ENCODE measurements around the gene CHAD. TPM values are rescaled to one million over a fixed set of nuclear protein-coding genes. Genes with fewer than 3 reads are reported as not detected.
"Not testable (repeated sequence)": the region's sequence is repeated elsewhere in the genome, so short reads cannot be mapped to it uniquely, and the experiment has no call there.

Gene CHAD
- polyA plus RNA-seq, 10 donors, result 2.1 to 9.2 (median 5.1) TPM

DNA sequence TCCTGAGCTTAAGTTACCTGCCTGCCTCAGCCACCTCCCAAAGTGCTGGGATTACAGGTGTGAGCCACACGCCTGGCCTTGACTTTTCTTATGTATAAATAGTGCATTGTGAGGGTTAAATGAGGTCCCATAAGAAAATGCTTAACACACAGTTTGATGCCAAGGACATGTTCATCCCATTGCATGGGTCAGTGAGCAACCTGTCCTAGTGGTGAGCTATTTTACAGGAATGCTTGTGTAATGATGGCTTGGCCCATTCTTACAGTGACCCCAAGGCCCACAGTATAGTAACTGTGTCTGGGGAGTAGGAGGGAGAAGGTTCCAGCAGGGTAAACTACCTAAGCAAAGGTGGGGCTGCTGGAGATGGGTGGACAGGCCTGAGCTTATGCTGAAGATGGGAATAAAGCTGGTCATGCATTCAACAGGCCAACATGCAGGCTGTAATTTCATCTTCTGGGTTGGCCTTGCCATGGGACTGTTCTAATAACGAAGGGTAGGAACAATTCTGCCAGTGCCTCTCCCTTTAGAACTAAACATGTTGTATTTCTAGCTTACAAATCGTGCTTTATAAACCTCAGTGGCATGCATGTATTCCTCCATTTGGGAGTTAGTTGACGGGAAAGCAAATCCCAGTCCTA, 36.4 kb downstream of the CHAD start:
- DNase-seq, result no peak

DNA sequence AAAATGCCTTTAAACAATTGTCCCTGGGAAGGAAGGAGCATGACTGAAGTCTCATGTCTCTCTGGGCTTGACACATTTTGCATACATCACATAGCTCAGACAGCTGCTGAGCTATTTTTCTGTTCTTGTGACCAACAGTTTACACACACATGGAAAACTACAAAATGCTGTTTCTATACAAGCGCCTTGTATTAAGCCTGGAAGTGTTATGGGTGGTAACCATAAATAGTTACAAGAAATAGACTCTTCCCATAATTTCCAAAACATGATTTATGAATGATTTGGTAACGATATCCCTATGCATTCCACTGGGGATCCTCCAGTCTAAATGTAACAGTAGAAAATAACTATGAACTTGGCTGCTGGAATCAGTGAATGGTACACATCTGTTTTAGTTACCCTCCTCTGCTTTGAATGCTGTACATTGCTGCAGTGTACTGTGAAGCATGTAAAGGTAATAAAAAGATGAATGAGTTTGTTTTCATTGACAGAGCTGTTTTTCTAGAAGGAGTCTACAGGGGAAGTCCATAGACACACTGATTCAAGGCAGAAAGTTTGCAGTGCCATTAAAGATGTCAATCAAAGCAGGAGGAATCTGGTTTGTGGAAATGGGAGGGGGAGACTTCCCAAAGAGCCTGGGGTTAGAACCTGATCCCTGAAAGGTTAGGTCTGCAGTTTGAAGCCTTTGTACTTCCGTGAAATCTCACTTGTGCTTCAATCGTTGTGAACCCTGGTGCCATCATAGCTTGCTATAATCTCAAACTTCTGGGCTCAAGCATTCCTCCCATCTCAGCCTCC, 37.7 kb downstream of the CHAD start:
- DNase-seq, result peak in 2 of 3 donors; percentile 28 to 63

DNA sequence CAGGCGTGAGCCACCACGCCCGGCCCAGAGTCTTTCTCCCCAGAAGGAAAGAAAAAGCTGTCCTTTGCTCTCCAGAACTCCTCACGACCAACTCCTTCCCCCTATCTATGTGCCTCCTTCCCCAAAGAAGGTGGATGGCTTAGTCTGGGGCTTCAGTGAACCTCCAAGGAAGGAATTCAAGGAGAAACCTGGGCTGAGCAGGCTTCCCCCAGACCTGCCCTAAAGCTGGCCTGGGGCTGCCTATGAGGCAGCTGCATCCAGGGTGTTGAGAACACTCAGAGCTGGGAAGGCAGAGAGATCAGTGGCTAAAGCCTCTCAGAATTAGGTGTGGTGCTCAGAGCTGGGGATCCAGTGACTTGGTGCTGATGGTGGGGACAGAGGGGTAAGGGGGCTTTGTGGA, 38.9 kb downstream of the CHAD start:
- no peak for DNase-seq

DNA sequence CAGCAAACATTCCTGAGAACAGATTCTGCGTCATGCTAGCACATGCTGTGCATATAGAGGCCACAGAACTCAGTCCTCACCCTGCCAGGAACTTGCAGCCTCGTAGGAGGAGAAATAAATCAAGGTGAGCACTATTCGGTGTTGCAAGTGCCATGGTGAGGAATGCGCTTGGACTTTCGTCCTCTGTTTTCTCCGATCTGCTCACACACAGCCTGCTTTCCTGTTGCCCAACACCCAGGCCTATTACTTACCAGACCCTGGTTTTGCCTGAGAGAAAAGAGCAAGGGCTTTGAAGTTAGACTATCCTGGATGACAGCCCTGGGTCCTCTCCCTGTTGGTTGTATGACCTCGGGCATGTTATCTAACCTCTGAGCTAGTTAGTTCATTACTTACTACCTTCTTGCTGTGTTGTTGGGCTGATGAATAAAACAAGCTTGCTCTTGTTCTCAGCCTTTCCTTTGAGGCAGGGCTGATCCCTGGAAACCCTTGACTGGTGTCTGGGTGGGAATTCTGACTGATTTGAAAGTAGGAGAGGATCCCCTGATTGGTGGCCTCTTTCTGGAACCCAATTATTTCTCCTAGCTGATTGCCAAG, 39.8 kb downstream of the CHAD start:
- DNase-seq, result no peak

DNA sequence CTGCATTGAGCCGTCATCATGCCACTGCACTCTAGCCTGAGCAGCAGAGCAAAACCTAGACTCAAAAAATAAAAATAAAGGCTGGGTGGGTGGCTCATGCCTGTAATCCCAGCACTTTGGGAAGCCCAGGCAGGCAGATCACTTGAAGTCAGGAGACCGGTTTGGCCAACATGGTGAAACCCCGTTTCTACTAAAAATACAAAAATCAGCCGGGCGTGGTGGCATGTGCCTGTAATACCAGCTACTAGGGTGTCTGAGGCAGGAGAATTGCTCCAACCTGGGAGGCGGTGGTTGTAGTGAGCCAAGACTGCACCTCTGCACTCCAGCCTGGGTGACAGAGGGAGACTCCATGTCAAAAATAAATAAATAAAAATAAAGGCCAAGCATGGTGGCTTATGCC, 40.6 kb downstream of the CHAD start:
- not testable (repeated sequence) for DNase-seq

DNA sequence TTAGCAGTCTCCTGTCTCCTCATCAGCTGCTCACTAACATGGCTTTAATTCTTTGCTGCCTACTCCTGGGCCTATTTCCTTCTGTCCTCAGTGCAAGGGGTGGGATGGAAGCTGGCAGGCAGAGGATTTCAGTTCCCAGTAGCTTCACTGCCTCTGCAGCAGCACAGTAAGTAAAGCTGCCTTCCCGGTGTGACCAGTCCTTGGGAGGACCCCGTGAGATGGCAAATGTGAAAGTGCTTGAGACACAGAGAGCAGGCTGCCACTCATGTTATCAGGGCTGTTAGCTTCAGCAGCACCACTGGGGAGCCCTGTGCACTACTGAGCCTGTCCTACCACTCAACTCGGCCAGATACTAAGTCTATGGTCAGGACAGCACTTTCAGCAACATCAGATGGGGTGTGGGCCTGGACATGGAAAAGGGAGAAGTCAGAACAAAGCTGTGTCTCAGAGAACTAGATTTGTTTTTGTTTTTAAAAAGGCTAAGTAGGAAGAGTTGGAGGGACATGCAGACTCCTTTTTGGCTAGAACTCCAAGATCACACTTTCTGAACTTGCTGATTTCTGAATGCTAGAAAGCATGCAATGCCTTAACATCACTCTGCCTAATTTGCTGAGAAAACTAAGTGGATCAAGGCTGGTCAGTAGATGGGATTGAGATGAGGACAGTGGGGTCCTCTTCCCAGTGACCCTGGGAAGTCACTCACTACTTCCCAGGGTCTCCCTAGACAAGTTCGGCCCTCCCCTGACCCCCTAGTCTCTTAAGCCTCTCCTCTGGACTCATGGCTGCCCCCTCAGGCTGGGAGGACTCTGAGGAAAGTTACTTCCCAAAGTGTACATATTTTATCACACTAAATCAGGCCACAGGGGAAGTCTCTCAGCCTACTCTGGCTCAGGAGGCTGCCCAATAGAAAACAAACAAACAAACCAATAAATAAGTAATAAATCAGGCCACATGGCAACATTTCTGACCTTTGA, 41.6 kb downstream of the CHAD start:
- DNase-seq, result peak in 2 of 3 donors; percentile 22 to 70

DNA sequence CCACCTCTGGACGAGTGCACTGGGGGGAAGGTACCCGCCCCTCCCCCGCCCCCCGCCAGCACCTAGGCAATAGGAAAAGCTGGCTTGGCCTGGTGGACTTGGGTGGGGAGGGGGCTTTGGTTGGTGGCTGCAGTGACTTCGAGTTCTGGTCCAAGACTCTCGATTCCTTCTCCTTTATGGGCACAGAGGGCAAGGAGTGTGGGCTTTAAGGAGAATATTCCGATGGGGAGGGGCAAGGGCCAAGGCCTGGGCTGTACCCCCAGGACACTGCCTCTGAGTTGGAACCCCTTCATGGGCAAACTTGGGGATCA, 42.3 kb downstream of the CHAD start:
- DNase-seq, result no peak

DNA sequence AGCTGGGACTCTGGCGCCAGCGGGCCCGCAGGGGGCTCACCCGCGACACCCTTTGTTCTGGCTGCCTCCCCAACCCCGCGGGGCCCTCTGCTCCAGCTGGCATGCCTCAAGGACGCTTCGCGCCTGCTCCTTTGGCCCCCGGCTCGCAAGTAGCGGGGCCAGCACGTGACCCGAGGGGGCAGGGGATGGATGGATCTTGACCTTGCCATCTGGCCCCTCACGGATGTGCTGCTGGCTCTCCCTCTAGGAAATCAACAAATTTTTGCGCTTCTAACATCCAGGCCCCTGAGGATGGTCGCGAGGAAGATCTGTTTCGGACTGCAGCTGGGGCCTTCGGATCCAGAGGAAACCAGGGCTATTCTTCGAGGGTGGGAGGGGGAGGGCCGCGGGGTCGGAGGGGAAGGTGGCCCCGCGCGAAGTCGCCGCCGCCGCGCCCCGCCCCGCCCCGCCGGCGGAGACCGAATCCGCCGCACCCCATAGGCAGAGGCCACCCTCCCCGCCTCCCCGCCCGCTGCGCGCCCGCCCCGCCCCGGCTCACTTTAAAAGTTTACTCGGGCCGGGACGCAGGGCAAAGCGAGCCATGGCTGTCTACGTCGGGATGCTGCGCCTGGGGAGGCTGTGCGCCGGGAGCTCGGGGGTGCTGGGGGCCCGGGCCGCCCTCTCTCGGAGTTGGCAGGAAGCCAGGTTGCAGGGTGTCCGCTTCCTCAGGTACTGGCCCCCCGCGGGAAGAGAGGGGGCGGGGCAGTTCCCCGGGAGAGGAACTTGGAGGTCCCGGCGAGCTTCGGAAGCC, 42.8 kb downstream of the CHAD start, which contains the start of gene ACSF2:
Gene ACSF2 (plus strand): TSS at position 537 of the 790 bp plus-strand sequence. CDS start 44 bp downstream, at position 581.
- peak in 2 of 3 donors; percentile 49 to 82 for DNase-seq

DNA sequence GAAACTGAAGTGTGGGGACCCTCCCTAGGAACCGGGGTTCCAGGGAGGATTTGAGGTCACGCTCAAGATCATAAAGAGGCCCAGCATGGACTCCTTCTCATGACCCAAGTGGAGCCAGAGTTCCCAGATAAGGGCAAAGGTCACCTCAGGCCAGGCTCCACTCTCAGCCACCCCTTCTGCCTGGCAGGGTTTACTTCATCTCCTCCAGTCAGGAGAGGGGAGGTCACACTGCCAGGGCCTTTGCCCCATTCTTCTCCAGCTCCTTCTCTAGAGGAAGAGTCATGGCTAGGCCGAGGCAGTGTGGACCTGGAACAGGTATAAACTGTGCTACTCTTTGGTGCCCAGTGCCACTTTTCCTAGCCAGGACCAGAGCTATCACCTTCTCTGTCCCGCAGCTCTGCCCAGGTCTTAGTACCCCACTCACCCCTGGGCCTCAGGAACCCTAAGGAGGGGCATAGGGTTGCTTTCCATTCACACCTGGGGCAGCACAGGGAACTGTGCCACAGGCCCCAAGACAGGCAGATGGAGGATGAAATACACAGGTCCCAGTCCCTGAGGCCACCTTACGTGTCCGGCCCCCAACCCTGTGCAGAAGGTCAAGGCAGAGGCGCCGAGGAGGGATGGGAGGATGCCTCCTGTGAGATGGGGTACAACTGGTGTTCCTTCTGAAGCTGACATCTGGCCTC, 43.5 kb downstream of the CHAD start:
- no peak for DNase-seq

DNA sequence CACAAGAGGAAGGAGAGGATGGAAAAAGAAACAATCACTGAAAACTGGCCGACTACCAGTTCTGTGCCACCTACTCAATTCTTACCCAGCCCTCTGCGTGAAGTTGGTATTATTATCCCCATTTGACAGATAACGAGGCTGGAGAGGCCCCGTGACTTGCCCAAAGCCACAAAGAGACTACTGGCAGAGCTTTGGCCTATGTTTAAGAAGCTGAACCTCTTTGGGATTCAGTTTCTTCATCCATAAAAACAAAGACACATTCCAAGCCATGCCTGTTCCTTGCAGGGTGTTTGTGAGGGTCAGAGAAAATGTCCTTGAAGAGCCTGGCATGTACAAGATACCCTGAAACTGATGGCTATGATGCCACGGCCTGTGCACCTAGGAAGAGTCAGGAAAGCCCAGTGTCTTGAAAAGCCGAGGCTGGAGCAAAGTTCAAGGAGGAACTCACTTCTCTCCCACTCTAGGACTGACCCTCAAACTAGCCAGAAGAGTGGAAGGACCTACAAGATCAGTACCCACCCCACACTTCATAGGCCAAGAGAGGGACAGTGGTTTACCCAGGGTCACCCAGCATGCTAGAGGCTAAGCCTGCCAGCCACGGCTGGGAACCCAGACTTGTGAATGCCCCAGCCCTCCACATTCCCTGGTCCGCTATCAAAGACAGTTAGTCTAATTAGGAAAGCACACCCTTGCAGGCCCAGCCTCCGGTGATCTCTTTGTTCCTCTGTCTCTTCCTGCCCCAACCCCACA, 44.3 kb downstream of the CHAD start:
- DNase-seq, result no peak

DNA sequence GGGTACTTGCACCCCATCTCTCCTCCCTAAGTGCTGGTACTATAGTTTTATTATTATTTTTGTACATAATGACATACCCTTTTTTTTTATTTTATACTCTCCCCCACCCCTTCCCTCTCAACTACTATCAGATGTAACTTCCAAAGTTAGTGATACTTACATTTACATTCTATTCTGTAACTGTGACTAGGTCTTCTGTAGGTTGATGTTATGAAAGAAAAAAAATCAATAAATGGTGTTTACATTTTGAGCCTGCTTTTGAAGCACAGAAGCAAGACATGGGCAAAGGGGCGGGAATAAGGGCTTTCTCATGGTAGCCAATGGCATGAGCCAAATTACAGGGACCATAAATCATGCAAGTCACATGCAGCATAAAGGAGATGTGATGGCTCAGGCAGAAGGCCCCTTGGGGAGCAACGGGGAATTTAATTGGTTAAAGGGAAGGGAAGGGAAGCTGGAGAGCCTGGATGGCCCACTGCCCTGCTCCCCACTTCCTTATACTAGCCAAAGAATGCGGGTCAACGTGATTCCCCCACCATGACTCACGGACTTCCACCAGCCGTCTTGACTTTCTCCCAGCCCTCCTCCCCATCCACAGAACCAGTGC, 45.0 kb downstream of the CHAD start:
- peak in 2 of 3 donors; percentile 35 to 93 for DNase-seq

DNA sequence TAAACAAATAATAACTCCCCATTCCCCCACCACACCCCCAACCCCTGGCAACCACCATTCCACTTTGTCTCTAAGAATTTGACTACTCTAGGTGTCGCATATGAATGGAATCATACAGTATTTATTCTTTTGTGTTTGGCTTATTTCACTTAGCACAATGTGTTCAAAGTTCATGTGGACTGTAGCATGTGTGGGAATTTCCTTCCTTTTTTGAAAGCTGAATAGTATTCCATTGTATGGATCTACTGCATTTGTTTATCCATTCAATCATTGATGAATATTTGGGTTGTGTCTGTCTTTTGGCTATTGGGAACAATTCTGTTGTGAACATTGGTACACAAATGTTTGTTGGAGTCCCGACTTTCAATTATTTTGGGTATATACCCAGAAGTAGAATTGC, 45.9 kb downstream of the CHAD start:
- no peak for DNase-seq

DNA sequence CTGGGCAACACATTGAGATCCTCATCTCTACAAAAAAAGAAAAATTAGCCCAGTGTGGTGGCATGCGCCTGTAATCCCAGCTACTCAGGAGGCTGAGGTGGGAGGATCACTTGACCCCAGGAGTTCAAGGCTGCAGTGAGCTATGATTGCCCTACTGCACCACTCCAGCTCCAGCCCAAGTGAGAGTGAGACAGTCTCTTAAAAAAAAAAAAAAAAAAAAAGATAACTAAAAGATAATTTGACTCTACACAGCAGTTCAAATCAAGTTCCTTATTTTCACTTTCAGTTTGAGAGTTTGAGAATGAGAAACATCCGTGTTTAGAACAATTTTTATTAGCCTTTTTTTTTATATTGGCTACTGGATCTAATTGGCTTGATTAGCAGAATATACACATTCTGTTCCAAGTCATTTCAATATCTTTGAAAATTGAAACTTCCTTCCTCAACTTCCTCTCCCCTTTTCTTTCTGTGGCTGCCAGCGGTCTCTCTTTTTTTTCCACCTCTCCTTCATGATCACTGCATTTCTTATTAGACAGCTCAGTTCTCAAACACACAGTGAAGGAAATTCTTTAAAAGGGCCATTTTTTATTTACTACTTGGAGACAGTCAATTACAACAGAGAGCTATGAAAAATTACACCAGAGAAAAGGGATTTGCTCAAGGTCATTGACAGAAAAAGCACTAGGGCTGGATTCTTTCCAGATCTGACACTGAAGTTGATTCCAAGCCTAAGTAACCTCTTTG, 47.2 kb downstream of the CHAD start:
- peak in 1 of 3 donors; percentile 40 for DNase-seq

DNA sequence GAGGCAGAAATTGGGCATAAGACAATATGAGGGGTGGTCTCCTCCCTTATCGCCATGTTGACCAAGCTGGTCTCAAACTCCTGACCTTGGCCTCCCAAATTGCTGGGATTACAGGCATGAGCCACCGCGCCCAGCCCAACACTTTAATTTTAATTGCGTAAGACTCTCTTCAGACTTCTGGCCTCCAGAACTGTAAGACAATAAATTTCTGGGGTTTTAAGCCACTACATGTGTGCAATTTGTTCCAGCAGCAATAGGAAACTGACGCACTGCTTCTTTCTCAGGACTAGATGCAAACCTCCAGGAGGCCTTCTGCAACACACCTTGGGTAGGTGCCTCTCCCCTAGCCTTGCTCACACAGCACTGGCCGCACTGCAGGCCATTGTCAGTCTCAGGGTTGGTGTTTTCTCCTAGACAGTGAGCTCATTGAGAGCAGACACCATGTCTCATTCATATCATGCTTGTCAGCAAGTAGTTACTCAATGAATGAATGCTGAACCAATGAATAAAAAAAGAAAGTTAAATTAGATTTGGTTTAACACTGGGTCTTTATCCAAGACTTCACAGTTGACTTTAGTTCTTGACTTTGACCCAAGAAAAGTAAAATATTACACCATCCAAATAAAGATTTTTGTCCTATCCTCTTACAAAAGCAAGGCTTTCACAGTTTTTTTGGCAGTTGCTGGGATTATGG, 48.1 kb downstream of the CHAD start:
- DNase-seq, result no peak

DNA sequence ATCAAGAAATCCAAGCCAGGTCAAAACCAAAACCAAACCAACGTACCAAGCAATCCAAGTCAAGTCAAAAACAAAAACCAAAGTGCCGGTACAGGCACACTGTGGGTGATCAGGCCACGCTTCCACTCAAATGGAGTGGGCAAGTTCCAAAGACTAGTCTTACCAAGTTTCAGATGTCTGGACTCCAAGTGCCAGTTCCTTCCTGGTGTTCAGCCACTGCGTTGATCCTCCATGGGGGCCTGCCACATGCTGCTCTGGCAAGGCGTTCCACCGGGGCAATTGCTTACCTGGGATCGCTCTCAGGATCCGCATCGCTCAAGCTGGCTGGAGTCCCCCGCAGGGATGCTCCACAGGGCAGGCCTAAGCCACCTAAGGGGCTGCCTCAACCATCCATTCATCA, 49.1 kb downstream of the CHAD start:
- DNase-seq, result not testable (repeated sequence)

DNA sequence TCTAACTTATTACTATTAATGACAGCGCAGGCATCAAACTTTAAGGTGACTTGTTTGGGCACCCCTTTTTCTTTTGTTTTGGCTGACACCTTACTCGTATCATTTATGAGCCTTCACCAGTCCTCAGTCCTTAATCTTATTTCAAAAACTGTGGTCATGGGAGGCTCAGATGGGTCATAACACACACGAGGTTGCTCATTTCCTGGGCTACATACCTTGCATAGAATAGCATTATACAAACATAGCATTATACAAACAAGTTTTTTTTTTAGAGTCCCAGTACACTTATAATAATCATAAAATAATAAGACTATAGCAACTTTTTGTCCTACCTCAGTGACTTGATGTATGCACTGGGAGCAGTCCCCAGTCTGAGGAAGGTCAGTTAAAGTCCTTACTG, 53.9 kb downstream of the CHAD start:
- no peak for DNase-seq

Measured in muscle of back (tissue), 11 donors.